ENCODE data around the gene SRRM3. TPM values are rescaled to one million over a fixed set of nuclear protein-coding genes. Genes with fewer than 3 reads are reported as not detected.
A peak's percentile ranks its signal among the peaks of the same experiment; 100 is the strongest.

The SRRM3 gene
- total and polyA plus RNA-seq, 9 of the 15 experiments (the other 6 are each of a cell fraction or from before 2014, with no cell fraction given): 0.04 to 0.91 (median 0.46) TPM; not detected in 2

- TF ChIP-seq SRSF1 (IDR thresholded peaks at IDR 0.05; ENCODE audit: low read depth, low read length) (no peak), FOXP4 (CRISPR knock-in tag; IDR thresholded peaks at IDR 0.05; ENCODE audit: borderline replicate concordance) (no peak), CXXC5 (CRISPR knock-in tag; IDR thresholded peaks at IDR 0.05) (peak; percentile 66), ZNF764 (CRISPR knock-in tag; IDR thresholded peaks at IDR 0.05; ENCODE audit: low read depth) (0 out of 2 replicates have a peak, but pooled peaks have one; percentile 57), ZNF589 (CRISPR knock-in tag; IDR thresholded peaks at IDR 0.05; ENCODE audit: low read depth) (no peak), ETS1 (conservative IDR thresholded peaks at IDR 0.05; ENCODE audit: control insufficient read depth, low read depth, low read length) (0 out of 2 replicates have a peak, but pooled peaks have one; percentile 67), ZNF717 (CRISPR knock-in tag; IDR thresholded peaks at IDR 0.05) (no peak), ZNF785 (CRISPR knock-in tag; IDR thresholded peaks at IDR 0.05) (no peak), XRCC3 (IDR thresholded peaks at IDR 0.05) (no peak), BACH1 (tag; IDR thresholded peaks at IDR 0.05) (no peak), PHF20 (IDR thresholded peaks at IDR 0.05; ENCODE audit: partially characterized antibody) (no peak), ZNF740 (CRISPR knock-in tag; IDR thresholded peaks at IDR 0.05) (peak; percentile 46), ZNF740 (tag; IDR thresholded peaks at IDR 0.05) (peak in 1 of 2 experiments; percentile 49; a peak in 2 of 4 replicates), KLF10 (CRISPR knock-in tag; IDR thresholded peaks at IDR 0.05) (no peak), HIVEP1 (CRISPR knock-in tag; IDR thresholded peaks at IDR 0.05) (no peak), ZNF347 (CRISPR knock-in tag; IDR thresholded peaks at IDR 0.05; ENCODE audit: low read depth) (no peak), MCM7 (IDR thresholded peaks at IDR 0.05) (no peak), SMARCA4 (IDR thresholded peaks at IDR 0.05) (0 out of 2 replicates have a peak, but pooled peaks have one; percentile 23), MBD1 (CRISPR knock-in tag; IDR thresholded peaks at IDR 0.05) (no peak), DACH1 (IDR thresholded peaks at IDR 0.05; ENCODE audit: partially characterized antibody) (peak; percentile 7), PREB (CRISPR knock-in tag; IDR thresholded peaks at IDR 0.05) (no peak), ZFX (CRISPR knock-in tag; IDR thresholded peaks at IDR 0.05) (peak; percentile 56)
Measured at GRCh38 chr7:76303202-76304147, 101.8 kb downstream of the SRRM3 start (continued).

Measured in K562 (cell line).